Skin epidermis (tissue), 12 donors: Measurements from ENCODE around the gene CHST11.

Source experiments
- H3K27ac ChIP-seq, 21 experiments: fragments of 200-600 bp; sonication (generic) in 11 of 21; one replicate each; pipeline ENCODE4 v1.5.0; 2020; ENCODE audit warnings: mild to moderate bottlenecking in 3 of 21, inconsistent platforms in 2 of 21, moderate library complexity in 2 of 21
- H3K4me3 ChIP-seq, 7 experiments: fragments of 200-600 bp; sonication (generic) in 2 of 7; one replicate each; pipeline ENCODE4 v1.5.0; 2020; ENCODE audit warnings: inconsistent platforms in 2 of 7, mild to moderate bottlenecking in 2 of 7, moderate library complexity in 1 of 7

The CHST11 gene

DNA sequence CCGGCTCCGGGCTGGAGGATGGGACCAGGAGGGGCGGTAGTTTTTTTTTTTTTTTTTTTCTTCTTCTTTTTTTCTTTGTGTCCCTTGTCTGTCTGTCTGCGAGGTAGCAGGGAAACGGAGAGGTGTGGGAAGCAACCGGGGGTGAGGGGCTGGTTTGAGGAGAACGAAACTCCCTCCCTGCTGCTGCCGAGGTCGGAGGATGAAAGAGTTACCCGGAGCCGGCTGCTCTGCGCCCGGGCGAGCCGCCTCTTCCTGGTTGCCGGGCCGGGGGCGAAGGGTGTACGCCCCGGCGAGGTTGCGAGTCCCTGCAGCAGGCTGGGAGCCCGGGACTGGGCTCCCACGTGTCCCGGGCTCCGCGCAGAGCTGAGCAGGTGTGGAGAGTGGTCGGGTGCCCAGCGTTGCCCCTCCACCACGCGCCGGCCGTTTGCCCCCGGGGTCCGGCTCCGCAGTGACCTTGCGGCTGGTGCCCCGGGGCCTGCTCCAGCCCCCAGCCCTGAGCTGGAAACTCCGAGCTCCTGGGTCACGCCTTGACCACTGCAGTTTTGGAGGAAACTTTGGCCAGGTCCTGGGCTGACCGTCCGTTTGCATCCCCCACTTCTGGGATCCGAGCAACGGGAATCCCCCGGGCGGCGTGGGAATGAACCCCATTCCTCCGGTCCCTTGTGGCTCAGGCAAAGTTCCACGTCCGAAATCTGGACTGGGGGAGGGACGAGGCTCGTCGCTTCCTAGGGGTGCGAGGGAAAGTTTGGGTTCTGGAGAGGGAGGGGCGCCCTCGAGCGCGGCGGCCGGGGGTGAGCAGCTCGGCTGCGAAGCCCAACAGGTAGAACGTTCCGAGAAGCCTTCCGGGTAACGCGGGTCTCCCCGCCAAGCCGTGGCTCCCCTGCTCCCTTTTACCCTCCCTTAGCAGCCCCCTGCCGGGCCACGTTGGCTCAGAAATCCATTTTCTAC is 1.3 kb downstream of the CHST11 start:
- H3K27ac ChIP-seq = peak overlapping the region; percentile 55 to 96 (median 86)

DNA sequence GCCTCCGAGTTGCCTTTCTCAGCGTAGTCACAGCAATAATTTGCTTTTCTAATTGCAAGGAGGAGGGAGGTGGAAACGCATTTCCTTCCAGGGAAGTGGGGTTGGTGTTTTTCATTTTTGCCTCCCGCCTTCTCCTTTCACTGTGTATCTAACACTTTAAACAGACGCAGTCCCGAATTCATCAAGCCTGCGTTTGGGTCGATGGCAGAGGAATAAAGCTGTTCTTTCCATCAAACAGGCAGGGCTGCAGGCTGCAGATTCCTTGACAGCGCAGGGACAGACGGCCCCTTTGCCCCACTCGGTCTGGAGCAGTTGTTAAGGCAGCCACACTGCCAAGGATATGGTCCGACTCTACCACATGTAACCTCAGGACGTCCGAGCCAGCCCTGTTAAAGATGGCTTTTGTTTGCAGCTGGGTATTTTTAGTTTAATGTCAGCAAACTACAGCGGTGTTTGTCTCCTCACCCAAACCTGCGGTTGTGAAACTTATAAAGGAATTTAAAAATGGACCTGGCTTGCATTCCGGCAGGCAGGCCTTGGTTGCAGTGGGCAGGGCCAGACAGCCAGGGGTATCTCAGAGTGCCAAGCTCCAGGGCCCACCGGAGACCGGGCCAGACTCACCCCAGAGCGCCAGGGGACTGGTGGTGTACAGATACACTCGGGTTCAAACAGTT is 2.1 kb downstream of the CHST11 start:
- Histone ChIP-seq H3K4me3 (peak overlapping the region; percentile 64 to 95 (median 92)), H3K27ac (peak overlapping the region in 20 of 21 experiments; percentile 55 to 96 (median 87))

More for the DNA sequence above, 1.3 kb downstream of the CHST11 start:
- H3K4me3 ChIP-seq = peak overlapping the region; percentile 64 to 95 (median 92)

DNA sequence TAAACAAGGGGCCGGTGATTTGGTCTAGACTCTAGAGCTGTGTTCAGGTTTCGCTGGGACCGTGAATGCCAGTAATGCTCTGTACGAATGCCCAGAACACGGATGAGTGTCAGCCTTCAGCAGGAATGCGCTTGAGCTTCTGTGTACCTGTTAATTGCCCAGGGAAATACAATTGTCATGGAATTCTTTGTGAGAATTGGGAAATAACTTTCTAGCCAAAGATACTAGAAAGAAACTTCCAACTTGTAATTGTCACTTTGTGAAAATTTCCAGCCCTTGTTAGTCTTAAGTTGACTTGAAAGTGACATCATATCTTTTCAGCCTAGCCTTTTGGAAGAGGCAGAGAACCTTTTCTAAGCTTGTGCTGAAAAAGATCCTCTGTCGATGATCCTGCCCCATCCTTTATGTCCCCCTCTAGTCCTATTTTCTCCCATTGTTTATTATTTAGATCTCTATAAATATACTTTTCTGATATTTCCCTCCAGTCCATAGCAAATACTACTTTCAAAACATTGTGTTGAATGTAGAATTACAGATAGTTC is 2.7 kb downstream of the CHST11 start:
- H3K4me3 ChIP-seq = peak overlapping the region; percentile 64 to 95 (median 92)
- peak overlapping the region in 20 of 21 experiments; percentile 55 to 96 (median 87) for H3K27ac ChIP-seq

DNA sequence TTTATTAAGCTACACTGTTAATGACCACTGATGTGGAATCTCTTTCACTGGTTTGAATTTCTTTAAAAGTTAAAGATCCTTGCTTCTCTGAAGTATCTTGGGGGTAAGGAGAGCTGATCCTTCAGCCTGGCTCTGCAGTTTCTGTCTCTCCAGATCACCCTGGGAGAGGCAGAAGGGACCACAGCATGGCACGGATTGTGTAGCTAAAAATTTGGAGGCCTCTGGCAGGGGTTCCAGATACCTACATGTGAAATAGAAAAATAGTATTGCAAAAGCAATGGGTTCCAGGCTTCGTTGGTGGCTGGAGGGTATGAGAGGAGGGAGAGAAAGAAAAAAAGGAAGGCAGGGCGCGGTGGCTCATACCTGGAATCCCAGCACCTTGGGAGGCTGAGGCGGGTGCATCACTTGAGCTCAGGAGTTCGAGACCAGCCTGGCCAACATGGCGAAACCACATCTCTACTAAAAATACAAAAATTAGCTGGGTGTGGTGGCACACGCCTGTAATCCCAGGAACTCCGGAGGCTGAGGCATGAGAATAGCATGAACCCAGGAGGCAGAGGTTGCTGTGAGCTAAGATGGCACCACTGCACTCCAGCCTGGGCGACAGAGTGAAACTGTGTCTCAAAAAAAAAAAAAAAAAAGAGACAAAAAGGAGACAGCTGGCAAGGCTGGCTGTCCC is 3.4 kb downstream of the CHST11 start:
- Histone ChIP-seq H3K27ac (peak overlapping the region in 14 of 21 experiments; percentile 68 to 96 (median 89)), H3K4me3 (peak overlapping the region in 4 of 7 experiments; percentile 13 to 95 (median 79))

DNA sequence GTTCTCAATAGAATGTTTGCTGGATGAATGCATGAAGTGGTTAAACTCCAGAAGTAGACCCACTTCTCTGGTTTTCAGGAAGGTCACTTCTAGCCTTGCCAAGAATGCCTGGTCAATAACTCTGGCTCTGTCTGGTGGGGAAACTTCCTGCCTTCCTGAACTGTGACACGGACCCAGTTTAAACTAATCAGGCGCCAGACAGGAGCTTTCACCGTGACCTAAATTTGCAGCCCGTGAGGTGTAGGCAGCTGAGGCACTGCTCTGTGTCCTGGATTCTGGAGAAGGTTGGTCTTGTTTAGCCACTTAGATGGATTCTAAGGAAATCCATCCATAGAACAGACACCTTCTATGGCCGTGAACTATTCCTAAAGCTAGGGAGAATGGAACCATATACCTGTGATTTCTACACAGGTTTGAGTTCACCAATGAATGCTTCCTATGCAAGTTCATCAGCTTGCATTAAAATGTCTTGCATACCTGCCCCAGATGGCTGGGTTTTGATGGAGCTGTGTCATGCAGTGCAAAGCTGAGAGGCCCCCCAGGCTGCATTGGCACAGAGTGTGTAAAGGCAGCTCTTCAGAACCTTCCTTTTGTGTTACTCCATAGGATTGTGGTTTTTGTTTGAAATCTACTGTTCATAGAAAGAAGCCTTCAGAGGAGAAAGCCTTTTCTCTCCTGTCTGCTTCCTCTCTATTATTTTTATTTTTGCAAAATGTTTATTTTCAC is 4.4 kb downstream of the CHST11 start:
- Histone ChIP-seq H3K4me3 (peak overlapping the region in 1 of 7 experiments; percentile 64), H3K27ac (peak overlapping the region in 9 of 21 experiments; percentile 2 to 96 (median 91))

DNA sequence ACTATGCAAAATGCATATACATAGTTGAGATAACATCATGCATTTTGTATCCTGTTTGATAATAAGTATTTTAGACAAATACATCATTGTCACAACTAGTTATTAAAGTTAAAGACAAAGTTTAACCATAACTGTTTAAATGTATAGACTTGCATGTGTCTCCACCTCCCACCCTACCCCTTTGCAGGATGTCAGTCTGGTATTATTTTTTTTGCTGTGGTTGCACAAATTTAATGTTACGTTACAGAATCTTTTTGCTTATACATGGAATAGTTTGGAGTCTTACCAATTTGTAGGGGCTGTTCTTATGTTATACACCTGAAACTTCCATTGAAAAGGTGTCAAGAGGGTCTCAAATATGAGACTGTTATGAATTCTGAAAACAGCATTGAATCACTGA is 5.6 kb downstream of the CHST11 start:
- Histone ChIP-seq H3K27ac (peak overlapping the region in 11 of 21 experiments; percentile 14 to 85 (median 54)), H3K4me3 (no peak overlapping the region)

DNA sequence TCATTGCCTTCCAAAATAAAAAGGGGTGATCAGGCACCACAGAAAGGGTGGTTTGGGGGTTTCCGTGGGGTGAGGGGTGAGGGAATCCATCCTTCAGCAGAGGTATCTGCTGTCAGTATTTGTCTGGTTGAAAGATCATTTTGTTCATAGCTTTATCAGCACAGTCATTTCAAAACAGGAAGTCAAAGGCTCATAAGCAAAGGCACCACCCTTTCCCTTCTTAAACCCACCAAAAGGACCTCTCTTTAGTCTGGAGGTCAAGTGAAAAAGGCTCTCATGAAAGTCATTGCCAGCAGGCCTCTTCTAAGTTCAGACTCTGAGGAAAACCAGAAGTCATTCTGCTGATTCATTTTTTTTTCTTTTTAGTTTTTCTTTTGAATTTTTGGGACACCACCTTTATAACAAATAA is 6.2 kb downstream of the CHST11 start:
- Histone ChIP-seq H3K4me3 (no peak overlapping the region), H3K27ac (peak overlapping the region in 15 of 21 experiments; percentile 7 to 85 (median 45))

DNA sequence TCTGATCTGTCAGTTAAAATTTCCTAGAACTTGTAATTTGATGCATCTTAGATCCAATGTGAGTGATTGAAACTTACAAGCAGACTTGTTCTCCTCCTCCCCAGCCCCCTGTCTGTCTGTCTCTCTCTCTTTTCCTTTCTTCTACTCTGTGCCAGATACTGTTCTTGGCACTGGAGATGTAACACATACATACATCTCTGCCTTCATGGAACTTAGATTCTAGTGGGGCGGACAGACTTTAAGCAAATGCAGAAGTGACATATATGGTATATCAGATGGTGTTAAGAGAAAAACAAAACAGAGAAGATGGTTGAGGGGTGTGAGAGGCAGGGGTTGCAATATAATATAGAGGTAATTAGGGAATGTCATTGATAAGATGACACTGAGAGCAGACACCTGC is 6.6 kb downstream of the CHST11 start:
- peak overlapping the region in 15 of 21 experiments; percentile 8 to 85 (median 43) for H3K27ac ChIP-seq
- H3K4me3 ChIP-seq = no peak overlapping the region

DNA sequence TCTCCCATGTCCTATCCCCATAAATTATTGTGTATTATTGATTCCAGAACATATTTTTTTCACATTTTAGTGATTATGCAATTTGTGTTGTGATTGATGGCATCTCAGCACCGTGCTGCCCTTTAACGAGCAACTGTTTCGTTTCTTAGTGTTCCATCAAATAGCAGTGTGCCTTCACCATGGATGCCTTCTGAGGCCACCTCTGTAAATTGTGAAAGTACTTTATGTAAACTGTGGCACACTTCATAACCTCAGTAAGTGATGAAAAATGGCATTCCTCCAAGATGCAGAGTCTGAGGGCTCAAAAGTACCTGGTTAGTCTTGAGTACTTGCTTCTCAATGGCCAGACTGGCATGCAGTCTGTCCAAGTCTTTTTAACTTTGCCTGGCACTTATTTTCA is 8.2 kb downstream of the CHST11 start:
- peak overlapping the region in 4 of 21 experiments; percentile 0 to 85 (median 62) for H3K27ac ChIP-seq
- no peak overlapping the region for H3K4me3 ChIP-seq

DNA sequence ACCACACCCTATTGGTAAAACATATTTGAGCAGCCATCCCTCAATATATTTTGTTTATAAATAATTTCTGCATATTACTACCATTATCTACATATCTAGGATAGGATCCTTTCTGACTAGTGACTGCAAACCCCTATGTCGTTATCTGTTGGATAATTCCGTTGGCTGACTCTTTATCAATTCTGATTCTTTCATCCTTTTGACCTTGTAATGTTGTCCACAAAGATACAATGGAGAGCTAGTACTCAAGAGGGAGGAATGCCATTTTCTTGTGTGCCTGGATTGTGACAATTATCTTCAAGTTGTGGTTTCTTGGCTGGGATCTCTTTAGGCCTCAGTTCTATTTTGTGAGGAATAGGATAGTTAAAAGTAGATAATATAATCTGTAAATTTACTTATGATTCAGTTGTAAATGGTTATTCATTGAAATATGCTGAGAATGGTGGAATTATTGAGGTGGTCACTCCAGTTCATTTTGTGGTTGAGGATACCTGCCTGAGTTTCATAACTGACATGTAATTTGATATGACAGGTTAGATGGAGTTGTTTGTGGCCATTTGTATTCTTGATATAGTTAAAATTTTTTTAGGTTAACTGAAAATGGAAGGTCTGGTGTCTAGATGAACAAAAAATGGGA is 10.1 kb downstream of the CHST11 start:
- no peak overlapping the region for H3K4me3 ChIP-seq
- H3K27ac ChIP-seq = peak overlapping the region in 1 of 21 experiments; percentile 63

DNA sequence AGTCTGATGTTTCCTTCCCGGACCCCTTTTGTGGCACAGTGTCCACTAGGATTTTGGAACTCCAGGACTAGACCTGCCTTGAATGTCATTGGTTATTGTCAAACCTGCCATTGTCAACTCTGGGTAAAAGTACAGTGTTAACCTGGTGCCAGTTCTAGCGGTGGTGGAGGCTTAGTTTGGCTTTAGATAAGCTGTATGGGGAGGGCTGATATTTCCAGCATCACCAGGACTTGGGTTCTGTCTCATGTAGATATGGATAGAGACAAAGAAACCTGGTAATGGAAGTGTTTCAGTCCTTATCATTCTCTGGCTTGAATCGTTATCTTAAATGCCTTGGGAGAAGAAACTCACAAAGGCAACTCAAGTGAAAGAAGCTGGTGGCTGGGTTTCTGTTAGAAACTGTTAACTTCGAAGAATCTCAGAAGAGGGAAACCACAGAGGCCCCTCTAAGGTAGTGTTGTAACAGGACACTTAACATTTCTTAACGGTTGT is 10.6 kb downstream of the CHST11 start:
- Histone ChIP-seq H3K4me3 (no peak overlapping the region), H3K27ac (peak overlapping the region in 1 of 21 experiments; percentile 63)

DNA sequence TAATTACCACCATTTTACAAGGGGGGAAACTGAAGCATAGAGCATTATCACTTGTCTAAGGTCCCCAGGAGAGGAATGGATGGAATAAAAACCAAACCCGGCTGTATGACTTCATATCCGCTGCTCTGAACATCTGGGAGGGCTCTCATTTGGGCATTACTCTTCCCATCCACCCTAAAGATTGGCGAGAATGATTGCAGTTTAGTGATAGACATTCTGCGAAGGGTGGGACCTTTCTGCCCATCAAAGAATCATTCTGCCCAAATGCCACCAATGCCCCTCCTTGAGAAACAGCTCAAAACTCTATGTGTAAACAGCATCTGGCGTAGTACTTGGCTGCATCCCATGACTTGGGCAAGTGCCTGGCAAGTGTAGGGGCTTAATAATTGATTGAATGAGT is 11.6 kb downstream of the CHST11 start:
- no peak overlapping the region for H3K4me3 ChIP-seq
- peak overlapping the region in 1 of 21 experiments; percentile 23 for H3K27ac ChIP-seq

DNA sequence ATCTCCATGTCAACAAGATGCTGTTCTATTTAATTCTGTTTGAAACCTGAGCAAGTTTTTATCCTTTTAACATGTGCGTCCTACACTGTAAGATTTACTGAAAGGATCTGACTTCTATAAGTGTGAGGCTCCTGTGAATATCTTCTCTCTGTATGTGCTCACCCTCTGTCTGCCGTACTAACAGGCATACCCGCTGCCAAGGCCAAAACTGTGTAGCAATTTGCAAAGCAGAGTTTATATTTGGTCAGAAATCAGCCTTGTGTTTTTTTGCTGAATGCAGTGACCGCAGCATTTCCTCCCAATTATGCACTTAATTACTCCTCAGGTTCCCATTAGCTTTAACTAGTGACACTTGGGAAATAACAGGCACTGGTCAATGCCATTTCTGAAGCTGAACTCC is 12.3 kb downstream of the CHST11 start:
- Histone ChIP-seq H3K4me3 (no peak overlapping the region), H3K27ac (peak overlapping the region in 2 of 21 experiments; percentile 19 to 23)

DNA sequence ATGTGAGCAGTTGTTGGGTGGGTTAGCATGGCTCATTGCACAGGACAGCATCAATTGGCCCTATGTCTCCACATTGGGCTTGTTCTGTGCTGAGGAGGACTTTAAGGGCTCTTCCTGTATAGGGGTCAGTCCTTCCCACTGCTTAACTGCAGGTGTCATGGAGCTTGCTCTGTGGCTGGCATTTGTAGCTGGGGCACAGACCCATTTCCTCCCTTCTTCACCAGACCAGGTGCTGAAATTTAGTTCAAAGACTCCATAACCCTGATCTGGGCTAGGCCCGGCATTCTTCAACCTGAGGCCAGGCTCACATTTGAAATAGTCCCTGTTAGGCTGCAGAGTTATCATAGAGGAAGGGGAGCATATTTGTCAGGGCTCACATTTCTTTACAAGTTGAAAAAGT is 12.8 kb downstream of the CHST11 start:
- peak overlapping the region in 1 of 21 experiments; percentile 19 for H3K27ac ChIP-seq

DNA sequence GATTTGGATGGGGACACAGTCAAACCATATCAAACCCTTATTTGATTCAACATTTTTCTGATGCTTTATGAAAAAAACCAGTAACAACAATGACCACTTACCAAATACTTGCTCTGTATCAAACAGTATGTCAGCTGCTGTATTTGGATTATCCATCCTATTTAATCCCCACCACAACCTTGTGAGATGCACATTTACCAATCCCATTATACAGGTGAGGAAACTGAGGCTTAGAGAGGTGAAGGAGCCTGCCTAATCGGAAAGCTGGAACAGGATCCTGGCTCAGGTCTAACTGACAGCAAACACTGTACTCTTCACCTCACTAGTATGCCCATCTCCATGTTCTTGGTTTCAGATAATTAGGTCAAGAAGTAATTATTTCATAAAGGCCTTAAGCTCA is 13.8 kb downstream of the CHST11 start:
- H3K27ac ChIP-seq = no peak overlapping the region
- H3K4me3 ChIP-seq = no peak overlapping the region

More for the DNA sequence above, 12.8 kb downstream of the CHST11 start:
- H3K4me3 ChIP-seq = no peak overlapping the region

DNA sequence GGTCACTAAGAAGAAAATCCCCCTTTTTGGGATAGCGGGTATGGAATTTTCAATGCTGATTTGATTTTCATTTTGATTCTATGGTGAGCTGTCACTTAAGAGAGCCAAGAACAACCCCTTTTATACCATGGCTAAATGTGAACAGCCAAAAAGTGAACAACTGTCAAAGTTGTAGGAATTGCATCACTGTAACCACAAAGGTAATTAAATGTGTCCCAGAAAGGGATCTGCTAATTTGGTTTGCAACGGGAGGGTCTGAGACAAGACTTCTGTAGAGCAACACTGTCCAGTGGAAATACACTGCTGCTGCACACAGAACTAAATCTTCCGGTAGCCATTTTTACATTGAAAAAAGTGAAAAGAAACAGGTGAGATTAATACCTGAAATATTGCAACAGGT is 14.6 kb downstream of the CHST11 start:
- Histone ChIP-seq H3K4me3 (no peak overlapping the region), H3K27ac (peak overlapping the region in 1 of 21 experiments; percentile 23)

DNA sequence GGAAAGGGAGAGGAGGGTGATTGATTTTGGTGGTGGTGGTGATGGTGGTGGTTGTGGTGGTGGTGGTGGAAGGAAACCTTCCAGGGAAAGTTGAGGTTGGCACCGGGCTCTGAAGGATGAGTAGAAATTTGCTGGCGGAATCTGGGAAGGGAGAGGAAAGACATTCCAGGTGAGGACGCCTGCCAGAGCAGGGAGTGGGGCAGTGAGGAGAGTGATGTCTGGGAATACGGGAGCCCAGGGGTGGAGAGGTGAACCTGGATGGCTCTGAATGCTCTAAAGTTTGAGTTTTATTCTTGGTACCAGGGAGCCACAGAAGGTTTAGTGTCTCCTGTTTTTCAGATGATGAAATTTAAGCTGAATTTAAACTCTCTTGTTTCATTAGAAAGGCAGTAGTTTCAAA is 16.0 kb downstream of the CHST11 start:
- Histone ChIP-seq H3K4me3 (no peak overlapping the region), H3K27ac (peak overlapping the region in 7 of 21 experiments; percentile 1 to 81 (median 44))

DNA sequence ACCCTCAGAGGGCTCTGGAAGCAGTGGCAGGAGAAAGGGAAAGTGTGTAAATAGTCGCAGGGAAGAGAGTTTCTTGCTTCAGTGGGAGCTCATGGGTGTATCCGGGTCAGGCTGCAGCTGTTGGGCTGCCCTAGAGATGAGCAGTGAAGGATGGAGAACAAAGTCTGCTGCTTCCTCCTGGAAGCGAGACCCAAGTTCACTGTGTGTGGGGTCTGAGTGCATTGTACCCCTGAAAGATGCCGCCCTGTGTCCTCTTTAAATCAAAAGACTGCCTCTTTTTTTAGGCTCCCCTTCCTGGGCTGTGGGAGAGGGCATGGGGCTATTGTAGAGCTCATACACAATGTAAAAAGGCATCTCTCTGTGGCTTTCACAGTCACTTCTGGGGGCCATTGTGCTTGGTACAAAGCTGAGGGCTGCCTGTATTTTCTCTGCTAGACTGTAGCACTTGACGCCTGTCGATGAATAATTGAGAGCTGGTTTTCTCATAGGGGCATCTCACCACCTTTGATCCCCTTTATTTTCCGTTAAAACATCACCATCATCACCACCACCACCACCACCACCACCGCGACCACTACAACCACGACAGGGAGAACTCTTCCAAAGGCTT is 16.7 kb downstream of the CHST11 start:
- H3K27ac ChIP-seq = peak overlapping the region in 8 of 21 experiments; percentile 1 to 81 (median 50)

More for the DNA sequence above, 16.7 kb downstream of the CHST11 start:
- no peak overlapping the region for H3K4me3 ChIP-seq
